HepG2 (cell line): Measurements from ENCODE around the gene MECR. TPM values are rescaled to one million over a fixed set of nuclear protein-coding genes. Genes with fewer than 3 reads are reported as not detected.

Experiments
- FOXJ3 ChIP-seq: sonication (generic); formaldehyde crosslinking; IDR thresholded peaks from 2 replicates; pipeline ENCODE4 v1.4.0; 2020; ENCODE audit warnings: missing genetic modification reagents, mild to moderate bottlenecking, borderline replicate concordance
- GATAD1 ChIP-seq: IDR thresholded peaks from 2 replicates; pipeline ENCODE4 v1.6.1; 2016; ENCODE audit warnings: missing genetic modification reagents, missing compliant biosample characterization
- HMG20B ChIP-seq: conservative IDR thresholded peaks from 2 replicates; pipeline ENCODE4 v1.6.1; 2016; ENCODE audit warnings: missing genetic modification reagents, missing compliant biosample characterization
- ISX ChIP-seq: sonication (generic); formaldehyde crosslinking; conservative IDR thresholded peaks from 2 replicates; pipeline ENCODE4 v1.5.0; 2020; ENCODE audit warnings: missing genetic modification reagents
- JDP2 ChIP-seq: sonication (generic); formaldehyde crosslinking; IDR thresholded peaks from 2 replicates; pipeline ENCODE4 v1.8.1; 2022; ENCODE audit warnings: missing genetic modification reagents, borderline replicate concordance
- NAIF1 ChIP-seq: sonication (generic); formaldehyde crosslinking; IDR thresholded peaks from 2 replicates; pipeline ENCODE4 v1.5.0; 2020; ENCODE audit warnings: mild to moderate bottlenecking, missing genetic modification reagents, borderline replicate concordance
- NR2C2 ChIP-seq: sonication (generic); formaldehyde crosslinking; IDR thresholded peaks from 2 replicates; pipeline ENCODE4 v1.4.0; 2020; ENCODE audit warnings: missing genetic modification reagents, mild to moderate bottlenecking, moderate library complexity, borderline replicate concordance
- NR3C1 ChIP-seq: sonication (generic); formaldehyde crosslinking; IDR thresholded peaks from 2 replicates; pipeline ENCODE4 v1.4.0; 2020; ENCODE audit warnings: missing genetic modification reagents
- PRDM10 ChIP-seq: sonication (generic); formaldehyde crosslinking; IDR thresholded peaks from 2 replicates; pipeline ENCODE4 v1.4.0; 2020; ENCODE audit warnings: low read depth, missing genetic modification reagents
- PREB ChIP-seq: sonication (generic); formaldehyde crosslinking; IDR thresholded peaks from 2 replicates; pipeline ENCODE4 v1.4.0; 2020; ENCODE audit warnings: missing genetic modification reagents
- RAD51 ChIP-seq: fragments of 450-650 bp; IDR thresholded peaks from 2 replicates; pipeline ENCODE4 v1.6.1; 2016; ENCODE audit warnings: borderline replicate concordance
- REST ChIP-seq, 2 experiments: IDR thresholded peaks; 2 replicates each; pipeline ENCODE4 v1.6.1; 2011 to 2012; ENCODE audit warnings: low read length in 2 of 2, borderline replicate concordance in 1 of 2, low read depth in 1 of 2, mild to moderate bottlenecking in 1 of 2, moderate library complexity in 1 of 2
- SRF ChIP-seq: IDR thresholded peaks from 2 replicates; pipeline ENCODE4 v1.6.1; 2011; ENCODE audit warnings: mild to moderate bottlenecking, low read depth, low read length, moderate library complexity
- ZBTB38 ChIP-seq: sonication (generic); formaldehyde crosslinking; IDR thresholded peaks from 2 replicates; pipeline ENCODE4 v1.5.1; 2020; ENCODE audit warnings: mild to moderate bottlenecking, missing genetic modification reagents
- ZNF484 ChIP-seq: sonication (generic); formaldehyde crosslinking; IDR thresholded peaks from 2 replicates; pipeline ENCODE4 v1.5.1; 2020; ENCODE audit warnings: mild to moderate bottlenecking, low read depth, missing genetic modification reagents, borderline replicate concordance
- ZNF547 ChIP-seq: sonication (generic); formaldehyde crosslinking; IDR thresholded peaks from 2 replicates; pipeline ENCODE4 v1.5.1; 2020; ENCODE audit warnings: mild to moderate bottlenecking, missing genetic modification reagents
- ZNF7 ChIP-seq: IDR thresholded peaks from 2 replicates; pipeline ENCODE4 v1.6.1; 2016; ENCODE audit warnings: missing biosample characterization, missing genetic modification reagents
- ZNF816 ChIP-seq: sonication (generic); formaldehyde crosslinking; IDR thresholded peaks from 2 replicates; pipeline ENCODE4 v1.8.0; 2022; ENCODE audit warnings: missing genetic modification reagents, mild to moderate bottlenecking, borderline replicate concordance
- polyA plus RNA-seq, 8 experiments: library from polyadenylated mRNA; depleted of rRNA in 3 of 8; stranded (reverse) in 7 of 8; unstranded in 1 of 8; fragments of >200 nt; fragmentation: Illumina TruSeq in 4 of 8; extraction: Trizol in 4 of 8; gene quantifications; 2 replicates each; pipeline versions ENCODE4 v1.2.1 to v1.2.3, GENCODE V29; 2011 to 2016; ENCODE audit warnings: low read depth in 4 of 8, missing spikeins in 1 of 8, mixed read lengths in 1 of 8; ENCODE audit not compliant: insufficient read depth in 1 of 8
- total RNA-seq, 5 experiments: library from RNA; depleted of rRNA; stranded (reverse); fragments of >200 nt; fragmentation: Illumina TruSeq; extraction: Trizol; gene quantifications; 2 replicates each; pipeline ENCODE4 v1.2.3, GENCODE V29; 2016; ENCODE audit warnings: low read depth in 1 of 5
- TF ChIP-seq, protein P1 (sequence below): IDR thresholded peaks from 2 replicates; pipeline ENCODE4 v1.6.1; 2016; ENCODE audit warnings: control low read depth

MECR gene
- total and polyA plus RNA-seq, 2 of the 13 experiments (the other 11 are each of a cell fraction or from before 2014, with no cell fraction given) = 18.8 to 24.9 TPM

DNA sequence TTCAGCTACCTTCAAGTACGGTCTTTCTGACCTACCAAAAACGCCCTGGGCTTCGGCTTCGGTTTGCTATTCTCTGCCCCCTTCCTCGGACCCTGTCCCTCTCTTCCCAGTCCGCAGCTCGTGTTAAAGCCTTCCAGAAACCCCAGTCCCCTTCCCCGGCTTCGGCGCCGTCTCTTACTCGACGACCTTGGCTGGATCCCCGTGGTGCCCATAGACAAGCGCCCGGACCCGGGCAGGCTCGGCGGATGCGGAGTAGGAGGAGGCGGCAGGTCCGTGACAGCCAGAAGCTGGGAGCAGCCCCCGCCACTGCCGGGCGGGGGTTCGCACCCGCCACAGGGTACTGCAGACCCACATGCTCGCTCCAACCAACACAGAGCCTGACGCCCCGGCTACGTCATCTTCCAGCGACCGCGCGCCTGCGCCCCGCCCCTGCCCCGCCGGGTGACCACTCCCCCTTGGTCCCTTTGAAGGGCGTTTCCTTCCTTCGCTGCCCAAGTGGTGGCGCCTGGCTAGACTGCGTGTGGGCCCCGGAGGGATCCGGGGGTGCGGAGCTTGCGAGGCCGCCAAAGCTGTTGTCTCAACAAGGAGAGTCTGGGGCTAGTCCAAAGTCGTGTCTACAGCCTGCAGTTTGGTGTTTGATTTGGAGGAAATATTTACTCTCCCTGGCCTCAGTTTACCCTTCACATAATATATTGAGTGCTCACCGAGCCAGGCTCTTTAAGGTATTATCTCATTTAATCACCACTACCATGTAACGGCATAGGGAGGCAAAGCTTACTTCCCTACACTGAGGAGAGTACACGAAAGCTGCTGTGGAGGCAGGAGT is at the start of gene MECR (continued):
- TF ChIP-seq PRDM10 (CRISPR knock-in tag) = 0 out of 2 replicates have a peak, but pooled peaks have one; percentile 37
- no peak for TF ChIP-seq ZNF484
- no peak for TF ChIP-seq NAIF1 (CRISPR knock-in tag)
- TF ChIP-seq ZNF816 = no peak
- TF ChIP-seq RAD51 = no peak
- TF ChIP-seq FOXJ3 = no peak
- no peak for TF ChIP-seq ISX
- TF ChIP-seq, protein P1, sequence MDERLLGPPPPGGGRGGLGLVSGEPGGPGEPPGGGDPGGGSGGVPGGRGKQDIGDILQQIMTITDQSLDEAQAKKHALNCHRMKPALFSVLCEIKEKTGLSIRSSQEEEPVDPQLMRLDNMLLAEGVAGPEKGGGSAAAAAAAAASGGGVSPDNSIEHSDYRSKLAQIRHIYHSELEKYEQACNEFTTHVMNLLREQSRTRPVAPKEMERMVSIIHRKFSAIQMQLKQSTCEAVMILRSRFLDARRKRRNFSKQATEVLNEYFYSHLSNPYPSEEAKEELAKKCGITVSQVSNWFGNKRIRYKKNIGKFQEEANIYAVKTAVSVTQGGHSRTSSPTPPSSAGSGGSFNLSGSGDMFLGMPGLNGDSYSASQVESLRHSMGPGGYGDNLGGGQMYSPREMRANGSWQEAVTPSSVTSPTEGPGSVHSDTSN (CRISPR knock-in tag) = no peak
- TF ChIP-seq ZNF7 (CRISPR knock-in tag) = no peak
- TF ChIP-seq JDP2 (CRISPR knock-in tag) = no peak
- peak; percentile 49; the same call in 1 of the 2 replicates for TF ChIP-seq ZBTB38 (CRISPR knock-in tag)
- TF ChIP-seq PREB (CRISPR knock-in tag) = no peak
- no peak for TF ChIP-seq HMG20B (CRISPR knock-in tag)
- 0 out of 2 replicates have a peak, but pooled peaks have one; percentile 34 for TF ChIP-seq ZNF547 (CRISPR knock-in tag)
- TF ChIP-seq NR3C1 (CRISPR knock-in tag) = no peak
- TF ChIP-seq SRF = peak; percentile 70
- TF ChIP-seq GATAD1 (CRISPR knock-in tag) = peak; percentile 96
- no peak for TF ChIP-seq REST (IDR thresholded peaks at IDR 0.05; ENCODE audit: borderline replicate concordance in 1 of 2, low read depth in 1 of 2, low read length in 2 of 2)
- TF ChIP-seq NR2C2 (CRISPR knock-in tag) = no peak
